Fibroblast of mammary gland (primary cell): ENCODE data around the gene CFAP298.
A peak's percentile ranks its signal among the peaks of the same experiment; 100 is the strongest.

Source experiments
- DNase-seq: peaks from one replicate; pipeline ENCODE4 v3.0.0-alpha.2; 2010; ENCODE audit warnings: low read depth
- H3K4me3 ChIP-seq: 2 replicates; pipeline ENCODE4 v1.5.1; 2011; ENCODE audit warnings: low read depth, mild to moderate bottlenecking, low read length, moderate library complexity; ENCODE audit not compliant: control insufficient read depth
- TF ChIP-seq, protein P1 (sequence below): conservative IDR thresholded peaks from 2 replicates; pipeline ENCODE4 v1.5.1; 2011; ENCODE audit warnings: low read depth, low read length, inconsistent platforms; ENCODE audit not compliant: control insufficient read depth, insufficient read depth

The CFAP298 gene

DNA sequence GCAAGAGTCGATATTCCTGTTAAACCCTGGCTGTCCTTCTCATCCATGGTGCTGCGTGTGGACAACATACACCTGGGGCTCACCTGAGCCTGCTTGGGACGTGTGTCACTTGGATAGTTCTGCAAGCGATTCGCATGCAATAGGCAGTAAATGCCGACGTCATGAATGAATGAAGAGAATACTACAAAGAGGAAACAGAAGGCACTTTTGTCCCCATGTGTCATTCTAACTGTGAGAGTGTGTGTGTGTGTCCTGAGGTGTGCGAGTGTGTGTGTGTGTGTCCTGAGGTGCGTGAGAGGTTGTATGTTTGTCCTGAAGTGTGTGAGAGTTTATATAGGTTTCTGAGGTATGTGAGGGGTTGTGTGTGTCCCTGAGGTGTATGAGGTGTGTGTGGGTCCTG, 26.2 kb downstream of the CFAP298 start:
- TF ChIP-seq, protein P1, sequence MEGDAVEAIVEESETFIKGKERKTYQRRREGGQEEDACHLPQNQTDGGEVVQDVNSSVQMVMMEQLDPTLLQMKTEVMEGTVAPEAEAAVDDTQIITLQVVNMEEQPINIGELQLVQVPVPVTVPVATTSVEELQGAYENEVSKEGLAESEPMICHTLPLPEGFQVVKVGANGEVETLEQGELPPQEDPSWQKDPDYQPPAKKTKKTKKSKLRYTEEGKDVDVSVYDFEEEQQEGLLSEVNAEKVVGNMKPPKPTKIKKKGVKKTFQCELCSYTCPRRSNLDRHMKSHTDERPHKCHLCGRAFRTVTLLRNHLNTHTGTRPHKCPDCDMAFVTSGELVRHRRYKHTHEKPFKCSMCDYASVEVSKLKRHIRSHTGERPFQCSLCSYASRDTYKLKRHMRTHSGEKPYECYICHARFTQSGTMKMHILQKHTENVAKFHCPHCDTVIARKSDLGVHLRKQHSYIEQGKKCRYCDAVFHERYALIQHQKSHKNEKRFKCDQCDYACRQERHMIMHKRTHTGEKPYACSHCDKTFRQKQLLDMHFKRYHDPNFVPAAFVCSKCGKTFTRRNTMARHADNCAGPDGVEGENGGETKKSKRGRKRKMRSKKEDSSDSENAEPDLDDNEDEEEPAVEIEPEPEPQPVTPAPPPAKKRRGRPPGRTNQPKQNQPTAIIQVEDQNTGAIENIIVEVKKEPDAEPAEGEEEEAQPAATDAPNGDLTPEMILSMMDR: no peak
- no peak for DNase-seq
- H3K4me3 ChIP-seq: no peak overlapping the region

DNA sequence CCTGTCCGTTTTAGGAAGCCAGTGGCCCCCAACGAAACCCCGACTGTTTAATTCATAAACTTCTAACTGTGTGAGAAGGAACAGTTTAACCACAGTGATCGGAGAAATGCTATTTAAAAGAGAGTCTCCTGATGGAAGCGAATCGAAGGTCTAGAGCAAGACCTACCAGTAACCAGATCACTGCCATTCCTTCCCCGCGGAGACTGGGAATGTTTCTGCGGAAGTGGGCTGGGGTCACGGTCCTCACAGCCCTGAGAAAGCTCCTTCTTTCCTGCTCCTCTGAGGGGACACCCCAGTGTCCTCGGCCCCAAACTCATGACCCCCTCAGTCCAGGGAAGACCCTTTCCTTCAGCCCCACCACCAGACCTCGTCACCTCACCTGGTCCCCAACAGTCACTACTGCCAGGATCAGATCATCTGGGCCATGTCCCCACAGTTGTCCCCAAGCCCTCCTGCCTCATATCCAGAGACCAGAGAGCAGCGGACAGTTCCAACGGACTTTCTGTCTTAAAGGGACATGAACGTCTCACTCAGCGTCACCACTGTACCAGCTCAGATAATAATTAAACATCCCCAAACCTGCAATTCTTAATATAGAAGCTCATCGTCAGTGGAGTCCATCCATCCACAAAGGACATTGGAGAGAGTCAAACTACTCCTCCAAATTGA, 27.0 kb downstream of the CFAP298 start, which contains the start of gene TCP10L:
TSS of gene TCP10L (minus strand) at position 482 of the 669 bp plus-strand sequence. CDS start 1,219 bp downstream, outside the sequence.
- H3K4me3 ChIP-seq: no peak within 1 kb of the TSS
- no peak for DNase-seq
- TF ChIP-seq, protein P1: no peak

DNA sequence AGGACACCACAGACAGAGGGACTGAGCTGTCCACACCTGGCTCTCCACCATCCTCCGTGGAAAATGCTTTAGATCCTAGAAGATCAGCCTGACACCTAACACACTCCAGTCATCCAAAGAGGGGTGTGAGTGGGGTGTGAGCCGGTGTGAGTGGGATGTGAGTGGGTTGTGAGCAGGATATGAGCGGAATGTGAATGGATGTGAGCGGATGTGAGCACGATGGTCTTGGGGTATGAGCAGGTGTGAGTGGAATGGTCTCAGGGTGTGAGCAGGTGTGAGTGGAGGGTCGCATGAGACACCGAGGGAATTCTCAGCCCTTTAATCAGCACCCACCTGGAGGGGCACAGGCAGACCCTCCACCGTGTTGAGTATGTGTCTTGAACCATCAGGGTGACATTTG, 27.7 kb downstream of the CFAP298 start:
- no peak for DNase-seq
- TF ChIP-seq, protein P1: no peak
- H3K4me3 ChIP-seq: no peak overlapping the region

DNA sequence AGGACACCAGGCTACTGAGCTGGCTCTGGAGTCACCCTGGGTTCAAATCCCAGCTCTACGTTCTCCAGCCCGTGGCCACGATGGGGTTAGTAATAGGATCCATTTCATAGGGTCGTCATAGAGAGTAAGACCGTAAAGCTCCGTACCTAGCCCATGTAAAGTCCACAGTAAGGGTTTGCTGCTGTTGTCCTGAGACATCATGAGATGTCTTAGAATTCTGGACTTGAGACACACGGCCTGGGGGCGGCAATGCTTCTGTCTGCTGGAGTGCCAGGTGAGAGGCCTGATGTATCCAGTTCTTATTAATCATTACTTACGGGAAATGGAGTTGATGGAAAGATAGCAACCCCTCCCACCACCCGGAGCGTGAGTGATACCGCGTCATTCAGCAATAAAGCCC, 30.4 kb downstream of the CFAP298 start:
- TF ChIP-seq, protein P1: no peak
- H3K4me3 ChIP-seq: no peak overlapping the region
- DNase-seq: no peak

DNA sequence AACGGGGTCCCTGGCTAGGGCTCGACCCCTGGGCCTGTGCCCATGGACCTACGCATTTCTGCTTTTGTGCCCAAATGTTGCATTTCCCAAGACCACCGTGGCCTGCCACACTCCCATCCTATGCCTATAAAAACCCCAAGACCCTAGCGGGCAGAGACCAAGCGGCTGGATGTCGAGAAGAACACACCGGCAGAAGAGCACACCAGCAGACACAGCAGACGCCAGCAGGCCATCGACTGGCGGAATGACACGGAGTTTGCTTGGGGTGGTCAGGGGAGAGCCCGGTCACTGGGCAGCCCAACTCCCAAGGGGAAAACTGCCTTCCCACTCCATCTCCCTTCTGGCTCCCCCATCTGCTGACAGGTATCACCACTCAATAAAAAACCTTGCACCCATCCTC, 31.2 kb downstream of the CFAP298 start:
- TF ChIP-seq, protein P1: no peak
- no peak for DNase-seq
- H3K4me3 ChIP-seq: no peak overlapping the region

DNA sequence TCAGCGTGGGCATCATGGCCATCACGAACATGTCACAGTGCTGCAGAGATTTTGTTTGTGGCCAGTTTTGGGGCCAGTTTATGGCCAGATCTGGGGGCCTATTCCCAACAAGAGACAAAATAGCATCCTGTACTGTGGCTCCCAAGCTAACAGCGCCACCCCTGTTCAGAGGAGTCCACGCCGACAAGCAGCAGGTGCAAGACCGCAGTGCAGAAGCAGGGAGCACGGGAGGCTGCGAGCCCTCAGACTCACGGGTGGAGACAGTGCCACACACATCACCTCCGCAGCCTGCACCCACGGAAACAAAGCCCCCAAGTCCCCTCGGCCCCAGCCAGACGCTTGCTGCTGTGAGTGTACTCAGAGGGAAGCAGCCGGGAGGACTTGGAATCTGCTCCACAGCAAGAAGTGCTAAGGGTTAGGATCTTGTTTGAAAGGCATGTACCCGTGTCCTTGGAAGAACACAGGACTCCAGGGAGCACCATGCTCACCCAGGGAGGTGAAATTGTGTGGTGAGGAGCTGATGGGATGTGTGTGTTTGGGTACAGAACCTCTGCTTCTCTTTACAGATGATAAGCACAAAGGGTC, 34.0 kb downstream of the CFAP298 start:
- DNase-seq: peak; percentile 6
- no peak overlapping the region for H3K4me3 ChIP-seq
- TF ChIP-seq, protein P1: peak; percentile 29
